HG03439 (cell line): ENCODE data around the gene TEX261.

Source experiments
- ATAC-seq: cut with Tn5 transposase; IDR thresholded peaks from one replicate; pipeline ENCODE4 v1.9.1; 2021; ENCODE audit warnings: mild to moderate bottlenecking, moderate library complexity; ENCODE audit not compliant: unreplicated experiment

TEX261 gene

GRCh38 chr2:70982971-70983370 is 11.7 kb downstream of the TEX261 start:
- ATAC-seq: no peak

GRCh38 chr2:70981866-70982810 is 12.5 kb downstream of the TEX261 start:
- ATAC-seq: no peak

GRCh38 chr2:70981421-70981820 is 13.3 kb downstream of the TEX261 start:
- ATAC-seq: no peak

- no peak for ATAC-seq
Measured at GRCh38 chr2:70979626-70980025, 15.0 kb downstream of the TEX261 start.

GRCh38 chr2:70979180-70979488 is 15.5 kb downstream of the TEX261 start:
- no peak for ATAC-seq

- ATAC-seq: no peak
Measured at GRCh38 chr2:70978341-70979179, 16.1 kb downstream of the TEX261 start, which contains the start of gene ANKRD53. TSS of gene ANKRD53 (plus strand) at chr2:70978630. CDS start at chr2:70978646, 16 bp downstream.

- no peak for ATAC-seq
Measured at GRCh38 chr2:70977605-70978205, 17.0 kb downstream of the TEX261 start.

- no peak for ATAC-seq
Measured at GRCh38 chr2:70975237-70975636, 19.4 kb downstream of the TEX261 start.

GRCh38 chr2:70974592-70974991 is 20.1 kb downstream of the TEX261 start:
- ATAC-seq: no peak

- ATAC-seq: no peak
Measured at GRCh38 chr2:70967189-70967588, 27.5 kb downstream of the TEX261 start.

- no peak for ATAC-seq
Measured at GRCh38 chr2:70966681-70967080, 28.0 kb downstream of the TEX261 start.

- ATAC-seq: no peak
Measured at GRCh38 chr2:70965506-70965905, 29.2 kb downstream of the TEX261 start.

- peak; percentile 74 for ATAC-seq
Measured at GRCh38 chr2:70964596-70965386, 29.9 kb downstream of the TEX261 start.

- ATAC-seq: no peak
Measured at GRCh38 chr2:70964133-70964532, 30.5 kb downstream of the TEX261 start.

- ATAC-seq: no peak
Measured at GRCh38 chr2:70962885-70963878, 31.5 kb downstream of the TEX261 start.

- no peak for ATAC-seq
Measured at GRCh38 chr2:70962211-70962884, 32.3 kb downstream of the TEX261 start.

- no peak for ATAC-seq
Measured at GRCh38 chr2:70961648-70961994, 33.1 kb downstream of the TEX261 start.

- ATAC-seq: no peak
Measured at GRCh38 chr2:70960833-70961647, 33.6 kb downstream of the TEX261 start.
